ENCODE data around the gene PRKG2. TPM values are rescaled to one million over a fixed set of nuclear protein-coding genes. Genes with fewer than 3 reads are reported as not detected.

Gene PRKG2
- total and polyA plus RNA-seq, 2 donors (not counting 3 experiments of a cell fraction or from before 2014, with no cell fraction given) = not detected

- Histone ChIP-seq H3K9me3 (replicated peaks; ENCODE audit: control insufficient read depth, insufficient read depth, low read length) (no peaks in the 10 kb centered on the region), H3K9me1 (replicated peaks; ENCODE audit: control insufficient read depth, extremely low read depth, insufficient read depth, low read length) (no peaks in the 10 kb centered on the region), H3K27ac (ENCODE audit: insufficient read depth, low read depth, low read length) (no peak overlapping the region), H3K4me2 (ENCODE audit: insufficient read depth, low read length) (no peak overlapping the region), H3K9ac (replicated peaks; ENCODE audit: extremely low read depth, insufficient read depth, low read length) (no peak overlapping the region), H4K20me1 (replicated peaks; ENCODE audit: control insufficient read depth, extremely low read depth, insufficient read depth, low read length) (no peaks in the 10 kb centered on the region), H3K4me3 (replicated peaks in 1 of 3; ENCODE audit: insufficient read depth in 1 of 3, low read depth in 1 of 3, low read length in 3 of 3) (no peak overlapping the region), H2AFZ (ENCODE audit: low read depth, low read length) (no peak overlapping the region), H3K4me1 (ENCODE audit: control insufficient read depth, extremely low read depth, insufficient read depth, low read length) (no peaks in the 10 kb centered on the region), H3K36me3 (ENCODE audit: control insufficient read depth in 2 of 2, extremely low read depth in 1 of 2, insufficient read depth in 2 of 2, low read length in 2 of 2) (no peaks in the 10 kb centered on the region), H3K79me2 (ENCODE audit: control insufficient read depth, insufficient read depth, low read length) (no peaks in the 10 kb centered on the region), H3K27me3 (ENCODE audit: control insufficient read depth in 2 of 2, insufficient read depth in 2 of 2, low read length in 2 of 2) (no peaks in the 10 kb centered on the region)
- CTCF ChIA-PET = no interaction called here
- intact Hi-C loops (cut with micrococcal nuclease) = no loop called here
- FAIRE-seq = no peak
- no TSS peak for BruUV-seq (replicated peaks)
- POLR2A ChIA-PET = no interaction called here
- TF ChIP-seq GATA2 (IDR thresholded peaks at IDR 0.05; ENCODE audit: insufficient read depth, insufficient read length, low read depth, low read length) (no peak), CTCF (IDR thresholded peaks at IDR 0.05; ENCODE audit: extremely low read depth in 1 of 2, insufficient read depth in 1 of 2, low read depth in 1 of 2, low read length in 2 of 2) (no peak), JUN (IDR thresholded peaks at IDR 0.05; ENCODE audit: borderline replicate concordance, insufficient read depth, insufficient read length, low read depth) (no peak), POLR2AphosphoS5 (IDR thresholded peaks at IDR 0.05; ENCODE audit: insufficient read depth, low read depth, low read length) (no peak), POLR2A (IDR thresholded peaks at IDR 0.05; ENCODE audit: low read depth, low read length) (no peak), MYC (IDR thresholded peaks at IDR 0.05; ENCODE audit: low read depth, low read length) (no peak), EZH2 (IDR thresholded peaks at IDR 0.05; ENCODE audit: borderline replicate concordance, low read depth, low read length, severe bottlenecking) (no peak), MAX (IDR thresholded peaks at IDR 0.05; ENCODE audit: insufficient read depth, insufficient read length) (no peak), FOS (IDR thresholded peaks at IDR 0.05; ENCODE audit: borderline replicate concordance, insufficient read depth, low read length) (no peak)
- dilution Hi-C loops (cut with MboI; ENCODE audit: extremely low pct_ligation_motif_present, low sequenced_read_pairs) = no loop called here
- no peak for DNase-seq (ENCODE audit: low read depth, low spot score)
Measured at GRCh38 chr4:81081156-81081555, 133.9 kb downstream of the PRKG2 start.

Measured in endothelial cell of umbilical vein (primary cell).